Muscle layer of colon (tissue), 2 donors: Measurements from ENCODE around the gene JRKL.

Source experiments
- H3K27ac ChIP-seq: one replicate; pipeline ENCODE4 v1.7.0; 2013; ENCODE audit warnings: low read depth, mild to moderate bottlenecking, low read length, moderate library complexity
- H3K27me3 ChIP-seq, 2 donors: one replicate each; pipeline ENCODE4 v1.7.0; 2013; ENCODE audit warnings: low read length in 2 of 2, mild to moderate bottlenecking in 2 of 2; ENCODE audit not compliant: insufficient read depth in 2 of 2, control insufficient read depth in 1 of 2
- H3K36me3 ChIP-seq: one replicate; pipeline ENCODE4 v1.7.0; 2013; ENCODE audit warnings: mild to moderate bottlenecking, low read length; ENCODE audit not compliant: insufficient read depth
- H3K4me1 ChIP-seq: one replicate; pipeline ENCODE4 v1.7.0; 2013; ENCODE audit warnings: mild to moderate bottlenecking, low read length; ENCODE audit not compliant: insufficient read depth
- H3K4me3 ChIP-seq, 2 donors: one replicate each; pipeline ENCODE4 v1.7.0; 2013; ENCODE audit warnings: low read length in 2 of 2, low read depth in 1 of 2, mild to moderate bottlenecking in 1 of 2, moderate library complexity in 1 of 2
- H3K9ac ChIP-seq: one replicate; pipeline ENCODE4 v1.7.0; 2013; ENCODE audit warnings: low read length
- H3K9me3 ChIP-seq: one replicate; pipeline ENCODE4 v1.7.0; 2013; ENCODE audit warnings: mild to moderate bottlenecking, low read length
- donor health status: abdominal sarcoma.
- donor health status: Adenocarcinoma of cecum.

Gene JRKL

GRCh38 chr11:96389720-96390487 is at the start of gene JRKL, which contains the start of gene CCDC82:
Gene JRKL (plus strand): TSS chr11:96390013. CDS start chr11:96390650, 637 bp downstream.
Gene CCDC82 (minus strand): TSS chr11:96389912. CDS start chr11:96384747, 5,165 bp downstream.
- H3K36me3 ChIP-seq: no peaks in the 10 kb centered on the region
- H3K9ac ChIP-seq: peak within 1 kb of the TSS; percentile 89
- H3K4me1 ChIP-seq: peaks cover 21% of the 10 kb centered on the region
- peak within 1 kb of the TSS; percentile 91 for H3K27ac ChIP-seq
- H3K27me3 ChIP-seq: no peaks in the 10 kb centered on the region
- H3K4me3 ChIP-seq: peak within 1 kb of the TSS; percentile 93 to 95
- no peaks in the 10 kb centered on the region for H3K9me3 ChIP-seq

- Histone ChIP-seq H3K27me3 (no peaks in the 10 kb centered on the region), H3K9ac (no peak overlapping the region), H3K4me1 (peaks cover 35% of the 10 kb centered on the region), H3K27ac (peak overlapping the region; percentile 40), H3K9me3 (no peaks in the 10 kb centered on the region), H3K4me3 (peak overlapping the region; percentile 12 to 91), H3K36me3 (no peaks in the 10 kb centered on the region)
Observed at GRCh38 chr11:96340555-96340885, 49.3 kb upstream of the JRKL start.

DNA sequence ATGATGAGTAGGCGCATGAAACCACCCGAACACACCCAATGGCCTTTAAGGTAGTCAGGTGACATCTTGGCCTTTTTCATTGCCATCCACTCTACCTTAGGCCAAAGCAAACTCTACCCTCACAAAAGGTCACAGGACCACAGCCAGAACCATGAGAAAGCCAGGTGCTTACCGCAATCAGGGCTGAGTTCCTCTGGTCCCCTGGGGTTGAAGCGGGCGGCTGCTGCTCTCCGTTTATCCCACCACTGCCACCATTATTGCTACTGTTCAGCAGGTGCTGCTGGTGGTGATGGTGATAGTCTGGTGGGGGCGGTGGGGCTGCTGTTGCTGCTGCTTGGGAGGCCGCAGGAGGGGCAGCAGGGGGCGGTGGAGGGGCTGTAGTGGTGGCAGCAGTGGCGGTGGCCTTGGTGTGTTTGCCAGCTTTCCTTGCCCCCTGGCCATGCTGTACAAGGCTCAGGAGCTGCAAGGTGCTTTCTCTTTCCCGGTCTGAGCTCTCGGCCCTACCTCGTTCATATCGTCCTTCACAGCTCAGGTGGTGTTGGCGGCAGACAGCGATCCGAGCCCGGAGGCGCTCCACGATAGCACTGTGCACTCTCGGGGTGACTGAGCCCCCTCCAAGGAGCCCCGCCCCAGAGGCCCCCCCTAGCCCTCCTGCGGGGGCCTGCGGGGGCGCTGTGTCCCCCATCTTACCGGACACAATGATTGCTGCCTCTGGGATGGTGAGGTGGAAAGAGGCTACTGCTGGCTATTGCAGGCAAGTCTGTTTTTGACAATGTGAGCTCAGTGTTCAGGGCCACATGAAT is 48.4 kb upstream of the JRKL start:
- Histone ChIP-seq H3K27me3 (no peaks in the 10 kb centered on the region), H3K4me3 (peak overlapping the region; percentile 70 to 91), H3K36me3 (no peaks in the 10 kb centered on the region), H3K27ac (peak overlapping the region; percentile 50), H3K9ac (peak overlapping the region; percentile 59), H3K4me1 (peaks cover 35% of the 10 kb centered on the region), H3K9me3 (no peaks in the 10 kb centered on the region)

DNA sequence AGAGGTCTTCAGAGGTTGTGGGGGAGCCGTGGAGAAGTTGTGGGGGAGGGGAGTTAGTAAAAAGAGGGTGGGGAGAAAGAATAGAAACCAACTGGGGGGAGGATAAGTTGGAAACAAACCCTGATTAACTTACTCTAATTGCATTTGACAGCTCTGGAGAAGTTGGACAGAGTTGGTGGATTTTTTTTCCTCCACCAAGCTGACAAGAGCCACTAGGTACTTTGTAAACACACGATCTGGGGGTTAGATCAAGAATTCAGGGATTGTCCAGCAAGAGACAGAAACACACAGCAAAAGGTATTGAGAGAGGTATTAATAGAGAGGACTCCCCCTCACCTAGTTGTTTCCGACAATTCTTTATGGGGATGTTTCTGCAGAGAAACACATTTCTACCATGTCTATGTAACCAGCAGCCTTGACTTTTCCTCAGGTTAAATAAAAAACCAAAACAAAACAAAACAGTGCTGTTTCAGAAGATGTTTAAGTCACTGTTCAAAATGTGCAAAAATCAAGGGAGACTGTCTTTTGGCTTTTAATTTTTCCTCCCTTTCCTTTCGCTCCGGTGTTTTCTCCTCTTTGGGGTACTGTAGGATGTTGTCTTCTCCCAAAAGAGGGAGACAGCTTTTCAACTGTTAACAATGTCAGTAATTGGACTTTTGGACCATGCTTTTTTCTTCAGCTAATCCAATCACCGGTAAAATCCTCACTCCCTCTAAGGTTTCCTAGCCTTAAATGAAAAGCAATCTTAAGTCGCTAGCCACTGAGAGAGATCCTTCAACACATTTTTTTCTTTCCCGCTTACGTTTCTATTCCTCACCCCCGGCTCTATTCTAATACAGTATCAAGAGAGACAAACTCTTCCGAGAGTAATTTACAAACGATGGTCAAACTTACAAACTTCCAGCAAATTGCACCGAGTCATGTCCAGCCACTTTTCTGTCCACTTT is 47.5 kb upstream of the JRKL start:
- Histone ChIP-seq H3K27me3 (no peaks in the 10 kb centered on the region), H3K9ac (peak overlapping the region; percentile 59), H3K4me3 (peak overlapping the region; percentile 70 to 91), H3K27ac (peak overlapping the region; percentile 50), H3K36me3 (no peaks in the 10 kb centered on the region), H3K4me1 (peaks cover 35% of the 10 kb centered on the region), H3K9me3 (no peaks in the 10 kb centered on the region)

DNA sequence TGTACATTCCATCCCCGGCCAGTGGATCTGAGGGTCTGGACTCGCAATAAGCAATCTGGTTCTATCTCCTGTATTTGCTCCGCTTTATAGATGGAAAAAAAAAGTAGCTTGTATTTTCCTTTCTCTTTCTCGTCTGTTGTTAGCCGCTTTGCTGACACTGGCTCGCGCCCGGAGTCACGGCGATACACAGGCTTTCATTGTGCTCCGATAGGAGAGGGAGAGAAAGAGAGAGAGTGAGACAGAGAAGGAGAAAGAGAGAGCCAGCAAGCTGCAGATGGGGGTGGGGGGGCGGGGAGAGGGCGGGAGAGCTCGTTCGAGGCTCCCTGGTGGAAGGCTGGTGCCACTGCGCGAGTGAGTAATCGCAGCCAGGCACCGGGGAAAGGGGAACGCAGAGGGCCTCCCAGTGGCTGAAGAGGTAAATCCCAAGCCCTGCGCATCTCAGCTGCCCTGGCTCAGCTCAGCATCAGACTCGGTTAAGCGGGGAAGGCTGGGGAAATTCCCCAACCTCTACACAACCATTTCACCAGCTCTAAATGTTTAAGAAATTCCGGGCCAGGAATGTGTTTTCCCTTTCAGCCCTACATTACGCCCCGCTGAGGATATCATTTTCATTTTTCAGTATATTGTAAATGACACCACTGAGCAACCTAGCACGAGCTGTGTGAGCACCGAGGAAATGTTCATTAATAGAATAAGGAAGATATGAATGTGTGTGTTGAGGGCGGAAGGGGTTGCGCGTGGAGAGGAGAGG is 46.7 kb upstream of the JRKL start, which contains the start of gene MAML2:
TSS of gene MAML2 (minus strand) at position 235 of the 751 bp plus-strand sequence. CDS start 1,300 bp downstream, outside the sequence.
- Histone ChIP-seq H3K9me3 (no peaks in the 10 kb centered on the region), H3K4me3 (peak within 1 kb of the TSS; percentile 70 to 91), H3K4me1 (peaks cover 29% of the 10 kb centered on the region), H3K36me3 (no peaks in the 10 kb centered on the region), H3K27ac (peak within 1 kb of the TSS; percentile 52), H3K9ac (peak within 1 kb of the TSS; percentile 59), H3K27me3 (no peaks in the 10 kb centered on the region)

- H3K4me1 ChIP-seq: no peaks in the 10 kb centered on the region
- no peak overlapping the region for H3K9ac ChIP-seq
- H3K9me3 ChIP-seq: no peaks in the 10 kb centered on the region
- H3K4me3 ChIP-seq: no peak overlapping the region
- H3K36me3 ChIP-seq: peaks cover 17% of the 10 kb centered on the region
- no peaks in the 10 kb centered on the region for H3K27me3 ChIP-seq
- no peak overlapping the region for H3K27ac ChIP-seq
Observed at GRCh38 chr11:96356848-96357247, 33.0 kb upstream of the JRKL start.

DNA sequence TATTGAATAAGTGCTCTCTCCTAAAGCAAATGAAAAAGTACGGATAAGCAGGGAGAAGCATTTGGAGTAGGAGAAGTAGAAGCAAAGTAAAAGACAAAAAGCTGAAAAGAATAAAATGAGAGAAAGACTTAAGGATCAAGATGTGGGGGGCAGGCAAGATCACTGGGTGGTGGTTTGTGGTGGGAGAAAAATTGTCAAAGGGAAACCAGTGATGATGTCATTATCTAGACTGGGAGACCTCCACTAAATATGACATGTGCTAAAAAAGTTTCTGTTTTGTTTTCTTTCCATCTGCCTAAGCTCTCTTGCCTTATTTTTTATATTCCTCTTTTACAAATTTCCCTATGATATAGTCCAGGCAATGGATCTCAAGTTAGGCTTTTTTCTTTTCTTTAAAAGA is 32.0 kb upstream of the JRKL start:
- Histone ChIP-seq H3K4me3 (no peak overlapping the region), H3K36me3 (peaks cover 17% of the 10 kb centered on the region), H3K4me1 (no peaks in the 10 kb centered on the region), H3K9me3 (no peaks in the 10 kb centered on the region), H3K9ac (no peak overlapping the region), H3K27ac (no peak overlapping the region), H3K27me3 (no peaks in the 10 kb centered on the region)

GRCh38 chr11:96358321-96358720 is 31.5 kb upstream of the JRKL start:
- Histone ChIP-seq H3K36me3 (peaks cover 17% of the 10 kb centered on the region), H3K4me1 (no peaks in the 10 kb centered on the region), H3K27ac (no peak overlapping the region), H3K4me3 (no peak overlapping the region), H3K27me3 (no peaks in the 10 kb centered on the region), H3K9me3 (no peaks in the 10 kb centered on the region), H3K9ac (no peak overlapping the region)

DNA sequence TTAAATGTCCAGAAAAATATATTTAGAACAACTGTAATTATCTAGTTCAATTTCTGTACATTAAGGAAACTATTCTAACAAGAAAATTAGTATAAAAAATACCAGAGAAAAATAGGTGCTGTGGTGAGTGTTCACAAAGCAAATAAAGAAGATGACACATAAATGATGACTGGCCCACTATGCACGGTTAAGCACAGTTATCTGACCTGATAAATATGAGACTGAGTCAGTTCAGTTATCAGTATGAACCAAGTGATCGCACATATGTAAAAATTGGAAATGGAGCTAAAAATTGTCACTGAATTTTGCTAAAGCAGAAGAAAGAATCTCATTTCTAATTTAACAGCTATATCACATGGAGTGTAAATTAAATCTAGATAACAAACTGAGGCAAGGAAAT is 28.0 kb upstream of the JRKL start:
- Histone ChIP-seq H3K27me3 (no peaks in the 10 kb centered on the region), H3K4me3 (no peak overlapping the region), H3K9ac (no peak overlapping the region), H3K9me3 (no peaks in the 10 kb centered on the region), H3K36me3 (peaks cover 24% of the 10 kb centered on the region), H3K27ac (no peak overlapping the region), H3K4me1 (no peaks in the 10 kb centered on the region)

DNA sequence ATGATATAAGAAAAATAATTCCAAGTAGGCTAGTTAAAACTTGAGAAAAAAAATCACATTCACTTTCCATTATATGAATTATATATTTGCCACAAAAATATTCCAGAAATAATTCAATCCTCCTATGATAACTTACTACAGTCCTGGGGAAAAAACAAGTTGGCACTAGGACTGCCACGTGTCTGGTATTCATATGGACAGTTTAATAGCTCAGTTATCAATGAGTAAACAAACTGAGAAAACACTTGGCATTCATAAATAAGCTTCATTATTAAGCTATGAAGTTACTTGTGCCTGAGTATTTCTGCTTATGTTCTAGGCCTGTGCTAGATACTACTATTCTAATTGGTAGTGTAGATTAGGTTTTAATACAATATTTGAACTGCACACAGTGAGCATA is 24.3 kb upstream of the JRKL start:
- Histone ChIP-seq H3K4me1 (no peaks in the 10 kb centered on the region), H3K9me3 (no peaks in the 10 kb centered on the region), H3K27ac (no peak overlapping the region), H3K27me3 (no peaks in the 10 kb centered on the region), H3K36me3 (peaks cover 17% of the 10 kb centered on the region), H3K9ac (no peak overlapping the region), H3K4me3 (no peak overlapping the region)
